HepG2 (cell line): ENCODE measurements around the gene SGCG. TPM values are rescaled to one million over a fixed set of nuclear protein-coding genes. Genes with fewer than 3 reads are reported as not detected.

ENCODE experiments used
- ATAC-seq: fragments of 200-7000 bp; cut with Tn5 transposase; 3 replicates; pipeline ENCODE4 v1.9.1; 2020; ENCODE audit warnings: mild to moderate bottlenecking, moderate library complexity
- BruUV-seq: library from RNA; stranded (reverse); fragments of 400-500 nt; replicated peaks from 2 replicates; lab custom pipeline; 2021; lab: Mats Ljungman, UMichigan
- CTCF ChIA-PET: fragments of 300-600 bp; formaldehyde crosslinking; extraction: SDS; loops from one replicate; lab custom pipeline; 2021; ENCODE audit warnings: low total read pairs, inconsistent platforms, low intra/inter-chr PET ratio; lab: Yijun Ruan, JAX
- POLR2A ChIA-PET: fragments of 350-600 bp; sonication (Branson Sonifier 250); formaldehyde crosslinking; loops from one replicate; lab custom pipeline; 2020; ENCODE audit warnings: antibody characterized with exemption, inconsistent platforms; lab: Yijun Ruan, JAX
- DNase-seq: peaks from one replicate; pipeline ENCODE4 v3.0.0-alpha.2; 2015; ENCODE audit warnings: low spot score
- FAIRE-seq: peaks from 3 replicates; lab custom pipeline; 2011; peaks lifted over from hg19 to GRCh38; lab: Jason Lieb, UNC
- H2AFZ ChIP-seq: one replicate; pipeline ENCODE4 v1.6.1; 2011; ENCODE audit warnings: low read length, inconsistent platforms
- H3K27ac ChIP-seq: fragments of 300-600 bp; 3 replicates; pipeline ENCODE4 v1.8.0; 2011; ENCODE audit warnings: mixed run types, mild to moderate bottlenecking, mixed read lengths, low read length, inconsistent platforms; ENCODE audit not compliant: insufficient read depth; ENCODE audit errors: extremely low read length
- H3K27me3 ChIP-seq, 2 experiments: fragments of 200-600 bp in 1 of 2; 2 replicates in 1 of 2; 3 replicates in 1 of 2; pipeline versions ENCODE4 v1.6.0 to v1.8.0; 2011; ENCODE audit warnings: low read length in 2 of 2, mild to moderate bottlenecking in 2 of 2, moderate library complexity in 2 of 2, inconsistent platforms in 1 of 2; ENCODE audit not compliant: insufficient read depth in 2 of 2, control insufficient read depth in 1 of 2
- H3K36me3 ChIP-seq, 2 experiments: fragments of 200-600 bp in 1 of 2; replicated peaks in 1 of 2; 2 replicates in 1 of 2; 3 replicates in 1 of 2; pipeline versions ENCODE4 v1.5.1 to v1.8.0; 2011; ENCODE audit warnings: low read length in 2 of 2, inconsistent platforms in 1 of 2; ENCODE audit not compliant: insufficient read depth in 2 of 2, control insufficient read depth in 1 of 2
- H3K4me1 ChIP-seq: 2 replicates; pipeline ENCODE4 v1.5.1; 2012; ENCODE audit warnings: low read length, inconsistent platforms; ENCODE audit not compliant: insufficient read depth
- H3K4me2 ChIP-seq: 2 replicates; pipeline ENCODE4 v1.6.0; 2011; ENCODE audit warnings: low read depth, low read length, inconsistent platforms
- H3K4me3 ChIP-seq, 3 experiments: fragments of 200-600 bp in 1 of 3; sonication (generic), shearing (Covaris generic) in 1 of 3; replicated peaks in 1 of 3; 2 replicates each; pipeline ENCODE4 v1.5.1; 2011 to 2016; ENCODE audit warnings: low read length in 3 of 3, inconsistent platforms in 2 of 3, low read depth in 2 of 3, mild to moderate bottlenecking in 2 of 3, control low read depth in 1 of 3, mixed read lengths in 1 of 3; ENCODE audit not compliant: insufficient read depth in 1 of 3
- H3K79me2 ChIP-seq: one replicate; pipeline ENCODE4 v1.6.1; 2011; ENCODE audit warnings: low read length, inconsistent platforms; ENCODE audit not compliant: insufficient read depth
- H3K9ac ChIP-seq: 2 replicates; pipeline ENCODE4 v1.6.0; 2011; ENCODE audit warnings: mild to moderate bottlenecking, low read depth, low read length, inconsistent platforms; ENCODE audit not compliant: insufficient read depth
- H3K9me3 ChIP-seq: 2 replicates; pipeline ENCODE4 v1.5.1; 2012; ENCODE audit warnings: mild to moderate bottlenecking, low read length
- H4K20me1 ChIP-seq: 2 replicates; pipeline ENCODE4 v1.6.0; 2011; ENCODE audit warnings: inconsistent platforms, mild to moderate bottlenecking, low read length, moderate library complexity; ENCODE audit not compliant: insufficient read depth
- ARNTL ChIP-seq: sonication (generic); formaldehyde crosslinking; IDR thresholded peaks from 2 replicates; pipeline ENCODE4 v1.4.0; 2020; ENCODE audit warnings: mild to moderate bottlenecking, missing genetic modification reagents
- ATM ChIP-seq: fragments of 450-650 bp; IDR thresholded peaks from 2 replicates; pipeline ENCODE4 v1.7.1; 2017; ENCODE audit warnings: mild to moderate bottlenecking, borderline replicate concordance
- FOSL2 ChIP-seq: sonication (generic); formaldehyde crosslinking; IDR thresholded peaks from 2 replicates; pipeline ENCODE4 v1.4.0; 2020; ENCODE audit warnings: missing genetic modification reagents
- HHEX ChIP-seq: IDR thresholded peaks from 2 replicates; pipeline ENCODE4 v1.6.1; 2016; ENCODE audit warnings: control low read depth
- HOXA9 ChIP-seq: sonication (generic); formaldehyde crosslinking; IDR thresholded peaks from 2 replicates; pipeline ENCODE4 v1.8.1; 2022; ENCODE audit warnings: missing genetic modification reagents, mild to moderate bottlenecking, moderate library complexity, borderline replicate concordance
- KAT7 ChIP-seq: IDR thresholded peaks from 2 replicates; pipeline ENCODE4 v1.6.1; 2018; ENCODE audit warnings: borderline replicate concordance, missing compliant biosample characterization
- NR2C2 ChIP-seq: sonication (generic); formaldehyde crosslinking; IDR thresholded peaks from 2 replicates; pipeline ENCODE4 v1.4.0; 2020; ENCODE audit warnings: missing genetic modification reagents, mild to moderate bottlenecking, moderate library complexity, borderline replicate concordance
- WGBS: methylation state at CpG from one replicate; pipeline ENCODE4 v1.1.6; 2017; ENCODE audit warnings: low lambda C conversion rate; 5-methylcytosine and 5-hydroxymethylcytosine counted together
- in situ Hi-C: cut with HindIII; loops from 2 replicates; pipeline ENCODE4 v1.10.0; 2017; ENCODE audit warnings: low pct_unique_long_range_greater_than_20kb; ENCODE audit not compliant: extremely low pct_ligation_motif_present
- intact Hi-C: fragments of 100-400 bp; cut with micrococcal nuclease; formaldehyde crosslinking; loops from one replicate; pipeline ENCODE4 v1.10.0; 2022; ENCODE audit not compliant: unreplicated experiment
- polyA plus RNA-seq, 8 experiments: library from polyadenylated mRNA; depleted of rRNA in 3 of 8; stranded (reverse) in 7 of 8; unstranded in 1 of 8; fragments of >200 nt; fragmentation: Illumina TruSeq in 4 of 8; extraction: Trizol in 4 of 8; gene quantifications; 2 replicates each; pipeline versions ENCODE4 v1.2.1 to v1.2.3, GENCODE V29; 2011 to 2016; ENCODE audit warnings: low read depth in 4 of 8, missing spikeins in 1 of 8, mixed read lengths in 1 of 8; ENCODE audit not compliant: insufficient read depth in 1 of 8
- total RNA-seq, 5 experiments: library from RNA; depleted of rRNA; stranded (reverse); fragments of >200 nt; fragmentation: Illumina TruSeq; extraction: Trizol; gene quantifications; 2 replicates each; pipeline ENCODE4 v1.2.3, GENCODE V29; 2016; ENCODE audit warnings: low read depth in 1 of 5
- TF ChIP-seq, protein P1 (sequence below): sonication (generic); formaldehyde crosslinking; IDR thresholded peaks from 2 replicates; pipeline ENCODE4 v1.4.0; 2020; ENCODE audit warnings: mild to moderate bottlenecking, missing genetic modification reagents
- TF ChIP-seq, protein P2 (sequence below): sonication (generic); formaldehyde crosslinking; IDR thresholded peaks from 2 replicates; pipeline ENCODE4 v1.5.1; 2020; ENCODE audit warnings: missing genetic modification reagents, mild to moderate bottlenecking, borderline replicate concordance

Gene SGCG
- total and polyA plus RNA-seq, 2 of the 13 experiments (the other 11 are each of a cell fraction or from before 2014, with no cell fraction given), result not detected

DNA sequence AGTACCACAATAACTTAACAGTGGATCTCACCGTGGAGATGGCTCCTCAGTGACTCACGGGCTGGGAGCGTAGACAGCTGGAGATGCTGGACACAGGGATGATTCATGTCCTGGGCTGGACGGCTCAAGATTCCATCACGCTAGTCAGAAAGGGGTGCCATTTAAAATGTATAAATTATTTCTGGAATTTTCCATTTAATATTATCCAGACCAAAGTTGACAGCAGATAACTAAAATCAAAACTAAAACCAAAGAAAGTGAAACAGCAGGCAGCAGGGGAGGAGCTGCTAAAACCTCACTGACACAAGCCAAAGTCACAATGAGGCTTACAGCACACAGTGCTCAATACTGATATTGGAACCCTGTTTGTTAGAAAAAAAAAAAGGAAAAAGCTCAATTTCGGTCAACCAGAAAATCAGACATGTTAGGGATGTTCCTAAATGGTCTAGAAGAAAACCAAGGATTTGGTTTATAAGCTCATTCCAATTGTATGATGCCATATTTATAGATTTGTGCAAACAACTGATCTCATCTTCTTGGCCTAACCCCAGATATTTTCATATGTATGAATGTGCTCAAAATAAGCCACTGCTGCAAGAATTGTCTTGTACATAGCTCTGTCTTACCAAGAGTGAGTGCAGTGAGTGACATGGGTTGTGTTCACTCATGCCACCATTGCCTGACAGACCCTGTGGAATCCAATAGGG is 140.9 kb downstream of the SGCG start:
- Histone ChIP-seq H4K20me1 (no peaks in the 10 kb centered on the region), H3K4me2 (peak overlapping the region; percentile 28; the same call in 1 of the 2 replicates), H3K4me1 (0 out of 2 replicates have a peak, but pooled peaks cover 7% of the 10 kb centered on the region), H3K4me3 (no peak overlapping the region), H2AFZ (no peak overlapping the region), H3K27ac (no peak overlapping the region), H3K9ac (no peak overlapping the region), H3K36me3 (no peaks in the 10 kb centered on the region), H3K9me3 (no peaks in the 10 kb centered on the region), H3K79me2 (no peaks in the 10 kb centered on the region), H3K27me3 (no peaks in the 10 kb centered on the region; a peak in 1 of 5 replicates)
- peak; percentile 11 for DNase-seq
- BruUV-seq, result no TSS peak
- intact Hi-C loops, result no loop called here
- TF ChIP-seq KAT7 (CRISPR knock-in tag), result no peak
- TF ChIP-seq ATM, result no peak
- no peak for TF ChIP-seq HOXA9
- TF ChIP-seq NR2C2 (CRISPR knock-in tag), result no peak
- peak; percentile 49 for TF ChIP-seq FOSL2 (CRISPR knock-in tag)
- no peak for TF ChIP-seq HHEX
- no peak for TF ChIP-seq ARNTL (CRISPR knock-in tag)
- TF ChIP-seq, protein P1, sequence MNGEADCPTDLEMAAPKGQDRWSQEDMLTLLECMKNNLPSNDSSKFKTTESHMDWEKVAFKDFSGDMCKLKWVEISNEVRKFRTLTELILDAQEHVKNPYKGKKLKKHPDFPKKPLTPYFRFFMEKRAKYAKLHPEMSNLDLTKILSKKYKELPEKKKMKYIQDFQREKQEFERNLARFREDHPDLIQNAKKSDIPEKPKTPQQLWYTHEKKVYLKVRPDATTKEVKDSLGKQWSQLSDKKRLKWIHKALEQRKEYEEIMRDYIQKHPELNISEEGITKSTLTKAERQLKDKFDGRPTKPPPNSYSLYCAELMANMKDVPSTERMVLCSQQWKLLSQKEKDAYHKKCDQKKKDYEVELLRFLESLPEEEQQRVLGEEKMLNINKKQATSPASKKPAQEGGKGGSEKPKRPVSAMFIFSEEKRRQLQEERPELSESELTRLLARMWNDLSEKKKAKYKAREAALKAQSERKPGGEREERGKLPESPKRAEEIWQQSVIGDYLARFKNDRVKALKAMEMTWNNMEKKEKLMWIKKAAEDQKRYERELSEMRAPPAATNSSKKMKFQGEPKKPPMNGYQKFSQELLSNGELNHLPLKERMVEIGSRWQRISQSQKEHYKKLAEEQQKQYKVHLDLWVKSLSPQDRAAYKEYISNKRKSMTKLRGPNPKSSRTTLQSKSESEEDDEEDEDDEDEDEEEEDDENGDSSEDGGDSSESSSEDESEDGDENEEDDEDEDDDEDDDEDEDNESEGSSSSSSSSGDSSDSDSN (CRISPR knock-in tag), result no peak
- TF ChIP-seq, protein P2, sequence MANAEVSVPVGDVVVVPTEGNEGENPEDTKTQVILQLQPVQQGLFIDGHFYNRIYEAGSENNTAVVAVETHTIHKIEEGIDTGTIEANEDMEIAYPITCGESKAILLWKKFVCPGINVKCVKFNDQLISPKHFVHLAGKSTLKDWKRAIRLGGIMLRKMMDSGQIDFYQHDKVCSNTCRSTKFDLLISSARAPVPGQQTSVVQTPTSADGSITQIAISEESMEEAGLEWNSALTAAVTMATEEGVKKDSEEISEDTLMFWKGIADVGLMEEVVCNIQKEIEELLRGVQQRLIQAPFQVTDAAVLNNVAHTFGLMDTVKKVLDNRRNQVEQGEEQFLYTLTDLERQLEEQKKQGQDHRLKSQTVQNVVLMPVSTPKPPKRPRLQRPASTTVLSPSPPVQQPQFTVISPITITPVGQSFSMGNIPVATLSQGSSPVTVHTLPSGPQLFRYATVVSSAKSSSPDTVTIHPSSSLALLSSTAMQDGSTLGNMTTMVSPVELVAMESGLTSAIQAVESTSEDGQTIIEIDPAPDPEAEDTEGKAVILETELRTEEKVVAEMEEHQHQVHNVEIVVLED (CRISPR knock-in tag), result no peak
- FAIRE-seq, result no peak
- in situ Hi-C loops, result loop anchor here (25.0 kb wide), 1 partner anchor 509 kb away; no protein-coding TSS in a partner anchor
- ChIA-PET CTCF (no interaction called here), POLR2A (no interaction called here)
- 2% methylated on average over 6 of the region's 6 CpGs for WGBS
- peak; percentile 84 for ATAC-seq
